C1 segment of cervical spinal cord (tissue), 14 donors: Measurements from ENCODE around the gene UBE2QL1.

Experiments used
- DNase-seq, 14 donors: peaks; one replicate each; lab custom pipeline; 2025; lab: John Stamatoyannopoulos, UW

Gene UBE2QL1, protein sequence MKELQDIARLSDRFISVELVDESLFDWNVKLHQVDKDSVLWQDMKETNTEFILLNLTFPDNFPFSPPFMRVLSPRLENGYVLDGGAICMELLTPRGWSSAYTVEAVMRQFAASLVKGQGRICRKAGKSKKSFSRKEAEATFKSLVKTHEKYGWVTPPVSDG

DNA sequence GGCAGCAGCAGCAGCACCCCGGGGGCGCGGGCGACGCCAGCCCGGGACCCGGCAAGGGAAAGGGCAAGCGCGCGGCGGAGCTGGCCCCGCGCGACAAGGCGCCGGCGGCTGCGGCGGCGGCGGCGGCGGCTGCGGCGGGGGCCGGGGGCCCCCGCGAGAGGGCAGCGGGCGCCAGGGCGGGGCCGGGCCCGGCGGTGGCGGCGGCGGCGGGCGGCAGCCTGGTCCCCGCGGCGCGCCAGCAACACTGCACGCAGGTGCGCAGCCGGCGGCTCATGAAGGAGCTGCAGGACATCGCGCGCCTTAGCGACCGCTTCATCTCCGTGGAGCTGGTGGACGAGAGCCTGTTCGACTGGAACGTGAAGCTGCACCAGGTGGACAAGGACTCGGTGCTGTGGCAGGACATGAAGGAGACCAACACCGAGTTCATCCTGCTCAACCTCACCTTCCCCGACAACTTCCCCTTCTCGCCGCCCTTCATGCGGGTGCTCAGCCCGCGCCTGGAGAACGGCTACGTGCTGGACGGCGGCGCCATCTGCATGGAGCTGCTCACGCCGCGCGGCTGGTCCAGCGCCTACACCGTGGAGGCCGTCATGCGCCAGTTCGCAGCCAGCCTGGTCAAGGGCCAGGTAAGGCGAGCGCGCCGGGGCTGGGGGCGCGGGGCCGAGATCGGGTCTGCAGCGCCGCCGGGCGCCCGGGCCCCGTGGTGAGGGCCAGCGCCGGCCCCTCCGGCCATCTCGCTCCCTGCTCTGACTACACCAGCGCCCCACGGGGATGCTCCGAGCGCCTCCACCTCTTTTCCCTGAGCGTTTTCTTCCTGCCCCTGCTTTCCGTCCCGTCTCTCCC, at the start of gene UBE2QL1:
UBE2QL1 (plus strand) TSS at position 238 of the 843 bp plus-strand sequence; CDS start at position 273, 35 bp downstream.
- DNase-seq: peak in 2 of 14 donors; percentile 10 to 69

DNA sequence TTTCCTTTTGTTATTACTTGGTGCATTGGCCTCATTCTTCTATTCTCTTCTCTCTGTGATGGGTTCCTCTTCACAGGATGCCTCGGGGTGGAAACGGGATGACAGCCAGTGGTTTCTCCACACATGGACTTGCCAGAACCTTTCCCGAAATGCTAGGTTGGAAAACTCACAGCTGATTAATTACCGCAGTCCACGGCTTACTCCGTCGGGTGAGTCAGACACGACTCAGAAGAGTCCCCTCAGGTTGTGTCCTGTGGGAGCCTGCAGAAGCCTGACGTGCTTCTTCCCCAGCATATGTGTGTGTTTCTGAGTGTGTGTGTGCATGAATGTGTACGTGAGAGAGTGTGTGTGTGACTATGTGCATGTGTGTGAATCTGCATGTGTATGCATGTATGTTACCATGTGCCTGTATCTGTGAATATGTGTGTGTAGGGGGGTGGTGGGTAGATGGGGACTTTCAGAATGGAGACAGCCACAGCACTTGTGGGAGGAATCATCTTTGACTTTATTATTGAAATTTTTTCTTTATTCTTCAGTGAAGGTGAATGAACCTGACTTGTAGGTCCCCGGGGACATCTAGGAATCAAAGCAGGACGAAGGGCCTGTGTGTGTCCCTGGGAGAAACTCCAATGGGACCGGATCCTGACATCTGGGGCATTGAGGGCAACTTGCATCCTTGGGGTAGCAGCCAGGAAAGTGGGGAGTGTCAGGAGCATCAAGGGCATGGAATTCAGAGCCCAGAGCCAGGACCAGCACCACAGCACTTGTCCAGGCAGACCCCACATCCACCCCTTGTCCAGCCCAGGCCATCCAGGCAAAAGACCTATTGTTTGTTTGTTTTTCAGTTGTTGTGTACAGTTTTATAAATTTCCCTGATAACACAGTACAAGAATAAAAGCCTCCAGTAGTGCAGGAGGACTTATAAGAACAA, 48.4 kb upstream of the UBE2QL1 start:
- DNase-seq: no peak

DNA sequence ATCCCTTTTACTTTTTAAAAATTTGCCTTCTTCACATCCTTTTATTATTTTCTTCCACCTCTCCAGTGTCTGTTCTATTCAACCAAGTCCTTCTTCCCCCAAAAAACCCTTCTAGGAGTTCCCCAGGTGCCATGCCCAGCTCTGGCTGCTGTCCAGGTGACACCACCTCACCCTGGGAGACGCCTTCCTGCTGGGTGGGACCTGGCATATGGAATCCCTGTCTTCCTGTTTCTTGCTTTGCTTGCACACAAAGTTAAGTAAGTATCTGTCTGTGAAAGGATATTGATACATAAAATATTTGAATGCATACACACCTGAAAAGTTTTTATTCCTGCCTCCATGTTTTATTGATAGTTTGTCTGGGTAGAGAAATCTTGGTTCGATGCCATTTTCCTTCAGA, 47.2 kb upstream of the UBE2QL1 start:
- DNase-seq: no peak

DNA sequence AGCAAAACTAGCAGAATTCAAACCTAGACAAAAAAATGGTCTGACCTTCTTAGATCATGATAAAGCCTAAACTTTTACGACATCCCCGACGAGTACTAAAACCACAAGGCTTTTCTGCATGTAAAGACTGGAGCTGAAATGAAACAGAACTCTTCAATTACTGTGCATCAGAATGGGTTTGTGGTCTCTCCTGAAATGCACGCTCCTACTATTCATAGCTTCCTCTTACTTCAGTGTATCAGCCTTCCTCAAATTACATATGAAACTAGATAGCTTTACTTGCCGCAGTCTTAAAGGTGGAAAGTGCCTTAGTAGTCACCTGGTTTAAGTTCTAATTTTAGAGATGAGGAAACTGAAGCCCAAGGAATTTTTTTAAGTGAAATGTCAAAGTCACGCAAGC, 45.7 kb upstream of the UBE2QL1 start:
- DNase-seq: no peak

DNA sequence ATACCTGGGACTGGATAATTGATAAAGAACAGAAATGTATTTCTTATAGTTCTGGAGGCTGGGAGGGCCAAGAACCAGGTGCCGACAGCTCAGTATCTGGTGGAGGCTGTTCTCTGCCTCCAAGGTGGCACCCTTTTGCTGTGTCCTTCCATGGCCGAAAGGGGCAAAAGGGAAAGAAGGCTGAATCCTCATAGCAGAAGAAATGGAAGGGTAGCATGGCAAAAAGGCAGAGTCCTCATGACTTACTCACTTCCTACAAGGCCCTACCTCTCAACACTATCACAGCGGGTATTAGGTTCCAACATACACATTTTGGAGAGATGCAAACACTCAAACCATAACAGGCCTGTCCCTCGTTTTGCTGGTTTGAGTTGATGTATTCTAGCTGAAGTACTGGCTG, 45.2 kb upstream of the UBE2QL1 start:
- no peak for DNase-seq

DNA sequence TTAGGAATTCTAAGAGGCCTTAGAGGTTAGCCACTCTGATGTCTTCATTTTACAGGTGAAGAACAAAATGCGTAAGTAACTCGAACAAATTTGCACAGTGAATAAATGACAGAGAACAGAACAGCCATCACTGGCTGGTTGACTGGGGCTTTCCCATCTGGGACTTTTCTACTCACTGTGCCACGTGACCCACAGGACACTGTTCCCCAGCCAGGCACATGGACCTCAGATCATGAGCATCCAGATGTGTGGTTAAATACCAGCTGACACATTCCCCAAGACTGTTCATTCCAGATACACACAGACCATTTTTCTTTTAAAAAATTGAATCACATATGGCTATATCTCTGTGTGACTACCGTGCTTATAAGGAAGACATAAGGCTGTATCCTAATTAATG, 44.5 kb upstream of the UBE2QL1 start:
- no peak for DNase-seq

DNA sequence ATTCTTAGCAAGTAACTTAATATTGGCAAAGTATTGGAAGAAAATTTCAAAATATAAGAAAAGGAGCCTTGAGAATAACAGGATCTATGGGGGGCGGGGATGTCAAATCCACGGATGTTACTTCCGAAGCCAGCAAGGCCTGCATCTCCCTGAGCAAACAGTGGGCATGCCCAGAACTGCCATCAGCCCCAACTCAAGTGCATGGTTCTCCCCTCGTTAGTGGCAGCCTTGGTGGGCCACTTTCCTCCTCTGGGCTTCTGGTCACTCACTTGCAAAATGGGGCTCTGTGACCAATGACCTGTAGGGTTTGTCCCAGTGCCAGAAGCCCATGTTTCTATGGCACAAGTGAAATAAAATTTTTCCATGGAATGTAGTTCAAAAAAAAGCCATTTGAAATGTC, 43.1 kb upstream of the UBE2QL1 start:
- DNase-seq: no peak

DNA sequence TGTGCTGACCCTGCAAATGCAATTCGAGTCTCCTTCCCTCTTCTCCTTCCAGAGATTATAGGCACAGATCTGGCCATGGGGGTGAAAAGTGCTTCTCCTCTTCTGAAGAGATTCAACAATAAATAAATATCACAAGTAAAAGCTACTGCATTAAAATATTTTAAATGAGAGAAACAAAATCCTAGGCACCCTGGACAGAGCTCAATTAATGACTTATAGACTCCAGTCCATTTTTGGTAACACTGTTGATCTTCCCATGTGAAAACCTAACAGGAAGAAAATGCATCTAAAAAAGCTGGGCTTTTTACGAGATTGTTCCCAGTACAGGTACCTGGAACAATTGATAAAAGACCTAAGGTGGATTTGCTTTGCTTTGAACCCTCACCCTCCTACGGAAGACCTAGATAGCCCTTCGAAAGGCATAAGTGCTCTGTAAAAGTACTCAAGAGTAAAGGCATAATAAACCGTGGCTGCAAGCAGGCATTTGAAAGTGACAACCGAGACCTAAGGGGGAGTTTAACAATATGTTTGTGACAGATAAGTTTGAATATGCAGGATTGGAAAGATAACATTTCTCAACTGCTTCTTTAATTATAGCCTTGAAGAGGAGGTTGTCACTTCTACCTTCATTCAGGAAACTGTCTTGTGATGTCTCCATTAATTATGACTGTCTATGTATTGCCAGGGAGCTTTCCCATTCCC, 41.0 kb upstream of the UBE2QL1 start:
- no peak for DNase-seq

DNA sequence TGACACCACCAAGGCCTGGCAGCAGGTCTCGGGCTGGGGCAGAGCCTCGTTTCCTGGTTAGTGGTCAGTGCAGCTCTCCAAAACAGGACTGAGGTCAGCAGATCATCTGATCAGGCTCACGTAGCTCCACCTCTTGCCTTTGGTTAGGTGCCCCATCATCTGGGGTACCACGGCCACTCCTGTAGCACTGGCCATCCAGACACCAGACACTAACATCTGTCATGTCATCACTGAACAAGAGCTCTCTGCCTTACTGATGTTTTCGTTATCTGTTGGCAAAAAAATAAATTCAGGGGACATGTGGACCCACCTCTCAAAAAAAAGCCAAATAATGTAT, 40.4 kb upstream of the UBE2QL1 start:
- DNase-seq: no peak

DNA sequence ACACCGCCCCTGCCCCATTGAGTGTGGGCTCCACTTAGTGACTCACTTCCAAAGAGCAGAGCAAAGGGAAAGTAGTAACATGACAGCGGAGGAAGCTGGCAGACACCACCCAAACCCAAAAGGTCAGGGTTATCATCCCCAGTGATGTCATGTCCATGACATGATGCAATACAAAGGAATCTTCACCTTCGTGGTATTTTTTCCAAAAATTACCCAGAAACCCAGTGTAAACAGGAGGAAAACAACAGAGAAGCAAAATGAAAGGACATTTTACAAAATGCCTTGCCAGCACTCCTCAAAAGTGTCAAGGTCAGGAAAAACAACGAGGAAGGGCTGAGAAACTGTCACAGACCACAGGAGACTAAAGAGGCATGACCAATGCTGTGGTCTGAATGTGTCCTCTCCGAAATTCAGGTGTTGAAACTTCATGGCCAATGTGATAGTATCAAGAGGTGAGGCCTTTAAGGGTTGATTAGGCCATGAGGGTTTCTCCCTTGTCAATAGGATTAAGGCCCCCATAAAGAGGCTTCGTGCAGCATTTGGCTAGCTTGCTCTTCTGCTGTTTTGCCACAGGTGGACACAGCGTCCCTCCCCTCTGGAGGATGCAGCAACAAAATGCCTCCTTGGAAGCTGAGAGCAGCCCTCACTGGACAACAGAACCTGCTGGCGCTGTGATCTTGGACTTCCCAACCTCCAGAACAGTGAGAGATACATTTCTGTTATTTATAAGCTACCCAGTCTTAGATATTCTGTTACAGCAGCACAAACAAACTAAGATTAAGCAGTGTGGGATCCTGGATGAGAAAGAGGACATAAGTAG, 39.8 kb upstream of the UBE2QL1 start:
- no peak for DNase-seq

DNA sequence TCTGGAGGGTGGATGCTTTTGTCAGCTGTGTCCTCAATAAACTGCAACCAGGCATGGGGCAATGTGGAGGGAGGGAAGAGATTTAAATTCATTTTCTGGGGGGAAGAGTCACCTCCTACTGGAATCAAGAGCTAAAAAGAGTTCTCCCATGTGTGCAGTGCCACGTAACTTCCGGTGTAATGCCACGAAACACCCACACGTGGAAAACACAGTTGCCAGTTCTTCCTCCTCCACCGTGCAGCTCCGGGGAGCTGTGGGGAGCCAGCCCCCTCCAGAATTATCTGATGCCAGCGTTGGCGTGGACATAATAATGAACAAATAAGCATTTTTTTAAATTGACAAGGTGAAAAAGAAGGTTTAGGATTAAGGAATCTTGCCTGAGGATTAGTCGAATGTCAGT, 38.2 kb upstream of the UBE2QL1 start:
- no peak for DNase-seq

DNA sequence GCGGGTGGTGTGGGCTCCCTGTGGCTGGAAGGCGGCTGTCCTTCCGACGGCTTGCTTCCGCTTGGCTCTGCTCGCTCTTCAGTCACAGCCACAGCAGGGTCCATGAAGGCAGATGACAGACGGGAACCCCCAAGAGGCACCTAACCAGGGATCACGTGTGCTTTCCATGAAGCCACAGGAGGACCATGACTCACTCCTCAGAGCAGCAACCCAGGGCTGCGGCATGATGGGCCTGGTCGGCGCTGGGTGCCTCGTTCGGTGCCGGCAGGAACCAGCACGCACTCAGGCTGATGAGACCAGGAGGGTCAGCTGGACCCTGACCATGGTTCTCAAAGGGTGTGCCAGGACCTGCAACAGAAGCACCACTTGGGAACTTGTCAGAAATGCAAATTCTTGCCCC, 37.5 kb upstream of the UBE2QL1 start:
- no peak for DNase-seq

DNA sequence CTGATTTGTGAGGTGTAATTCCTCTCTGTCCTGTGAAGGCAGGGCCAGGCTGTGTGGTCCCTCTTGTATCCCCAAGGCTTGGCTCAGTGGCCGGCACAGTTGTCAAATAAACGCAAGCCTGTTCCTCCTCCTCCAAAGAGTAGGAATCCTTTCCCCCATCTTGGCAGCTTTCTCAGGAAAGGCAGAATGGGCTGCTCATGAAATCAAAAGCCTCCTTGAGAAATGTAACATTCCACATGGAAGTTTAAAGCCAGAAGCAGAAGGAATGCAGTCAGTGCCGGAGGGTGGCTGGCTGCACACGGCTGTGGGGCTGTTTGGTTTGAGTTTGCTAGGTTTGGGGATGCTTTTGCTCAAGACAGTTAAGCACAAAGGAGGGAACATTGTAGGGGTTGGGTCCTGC, 35.8 kb upstream of the UBE2QL1 start:
- DNase-seq: no peak

DNA sequence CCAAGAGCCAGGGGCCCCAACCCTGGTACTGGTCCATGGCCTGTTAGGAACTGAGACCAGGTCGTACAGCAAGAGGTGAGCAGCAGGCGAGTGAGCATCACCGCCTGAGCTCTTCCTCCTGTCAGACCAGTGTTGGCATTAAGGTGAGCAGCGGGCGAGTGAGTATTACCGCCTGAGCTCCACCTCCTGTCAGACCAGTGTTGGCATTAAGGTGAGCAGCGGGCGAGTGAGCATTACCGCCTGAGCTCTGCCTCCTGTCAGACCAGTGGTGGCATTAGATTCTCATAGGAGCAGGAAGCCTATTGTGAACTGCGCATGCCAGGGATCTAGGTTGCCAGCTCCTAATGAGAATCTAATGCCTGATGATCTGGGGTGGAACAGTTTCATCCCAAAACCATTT, 31.0 kb upstream of the UBE2QL1 start:
- no peak for DNase-seq

DNA sequence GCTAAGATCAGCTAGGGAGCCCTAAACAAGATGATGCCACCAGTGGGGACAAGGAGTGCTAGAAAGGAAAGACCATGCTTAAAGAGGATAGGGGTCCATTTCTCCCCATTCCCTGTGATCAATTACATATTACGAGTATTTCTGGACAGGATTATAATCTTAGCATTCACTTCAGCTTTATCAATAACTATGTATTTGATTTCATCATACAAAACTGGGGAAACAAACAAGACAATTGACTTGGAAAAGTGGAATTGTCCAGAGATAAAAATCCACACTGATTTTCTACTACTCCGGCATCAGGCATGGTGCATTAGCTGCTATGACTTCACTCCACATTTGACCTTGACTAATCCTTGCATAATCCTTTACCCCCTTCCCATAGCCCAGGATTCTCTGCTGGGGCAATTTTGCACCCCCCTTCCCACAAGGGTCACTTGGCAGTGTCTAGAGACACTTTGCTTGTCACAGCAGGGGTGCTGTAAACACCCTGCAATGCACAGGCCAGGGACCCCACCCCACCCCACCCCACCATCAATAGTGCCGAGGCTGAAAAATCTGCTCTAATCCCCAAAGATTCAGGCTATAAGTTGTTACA, 29.9 kb upstream of the UBE2QL1 start:
- no peak for DNase-seq

DNA sequence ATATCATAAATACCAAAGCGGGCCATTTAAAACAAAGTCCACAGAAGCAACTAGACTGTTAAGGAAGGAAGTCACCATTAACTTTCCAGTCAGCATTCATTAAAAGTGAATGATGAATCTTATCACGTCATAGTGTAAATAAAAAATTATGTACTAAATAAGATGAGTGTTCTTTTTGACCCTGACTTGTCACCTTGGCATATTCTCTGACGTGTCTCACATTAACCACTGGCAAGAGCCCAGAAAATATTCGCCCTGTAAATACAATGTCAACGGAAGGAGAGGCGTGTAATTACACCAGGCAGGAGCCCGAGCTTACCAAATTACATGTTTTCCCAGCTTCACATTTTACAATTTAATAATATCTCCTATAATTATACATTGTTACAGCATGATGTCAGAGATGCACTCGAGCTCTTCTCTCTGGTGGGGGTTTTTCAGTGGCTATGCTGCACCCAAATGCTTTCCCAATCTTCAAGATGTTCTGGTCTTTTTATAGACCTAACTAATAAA, 29.3 kb upstream of the UBE2QL1 start:
- DNase-seq: no peak

DNA sequence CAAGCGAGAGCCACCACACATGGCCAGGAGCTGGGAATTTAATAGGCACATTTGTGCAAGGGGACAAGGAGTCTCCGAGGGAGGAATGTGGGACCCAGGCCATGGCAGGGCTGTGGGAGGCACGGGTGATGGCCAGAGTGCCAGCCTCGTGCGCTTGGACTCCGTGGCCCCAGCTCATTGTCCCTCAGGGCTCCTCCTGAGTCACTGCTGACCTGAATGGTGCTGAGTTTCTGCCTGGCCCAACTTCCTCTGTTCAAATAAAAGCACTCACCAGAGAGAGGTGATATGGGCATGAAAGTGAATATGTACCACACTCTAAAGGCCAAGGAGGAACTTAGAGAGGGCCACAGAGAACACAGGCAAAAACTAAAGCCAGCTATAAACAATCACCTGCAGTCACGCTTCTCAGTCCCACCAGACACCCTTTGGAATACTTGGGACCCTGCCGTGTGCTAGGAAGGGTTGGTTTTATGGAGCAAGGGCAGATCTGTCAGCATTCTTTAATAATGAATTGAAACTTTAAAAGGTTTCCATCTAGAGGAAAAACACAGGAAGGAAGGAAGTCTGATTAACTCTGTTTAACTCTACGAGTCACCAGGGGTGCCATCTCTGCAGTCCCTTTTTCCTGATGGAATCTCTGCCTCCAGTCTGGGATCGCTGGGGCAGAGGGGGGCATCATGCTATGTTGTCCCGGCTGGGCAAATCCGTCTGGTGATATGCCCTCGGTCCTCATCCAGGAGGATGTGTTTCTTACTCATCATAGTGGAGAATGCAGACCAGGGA, 25.1 kb upstream of the UBE2QL1 start:
- DNase-seq: no peak

DNA sequence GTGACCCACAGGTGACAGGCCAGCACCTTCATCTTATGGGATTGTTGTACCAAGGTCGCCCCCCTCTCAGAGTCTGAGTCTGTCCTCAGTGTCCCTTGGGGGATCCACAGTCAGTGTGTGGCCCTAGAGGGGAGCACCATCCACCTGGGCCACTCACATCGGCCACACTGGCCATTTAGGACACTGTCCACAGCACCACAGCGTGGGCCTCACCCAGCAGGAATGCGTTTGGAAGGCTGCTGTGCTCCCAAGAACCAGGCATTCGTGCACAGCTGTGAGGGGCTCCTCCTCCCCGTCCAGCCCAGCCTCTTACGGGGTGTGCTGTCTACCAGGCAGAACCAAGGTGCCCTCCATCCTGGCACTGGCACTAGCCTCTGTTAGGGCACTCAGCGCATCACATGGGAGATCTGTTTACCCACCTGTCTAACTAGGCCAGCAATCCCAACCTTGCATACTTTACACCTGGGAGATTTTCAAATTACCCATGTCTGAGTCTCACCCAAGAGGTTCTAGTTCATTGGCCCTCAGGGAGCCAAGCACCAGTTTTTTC, 24.5 kb upstream of the UBE2QL1 start:
- no peak for DNase-seq

DNA sequence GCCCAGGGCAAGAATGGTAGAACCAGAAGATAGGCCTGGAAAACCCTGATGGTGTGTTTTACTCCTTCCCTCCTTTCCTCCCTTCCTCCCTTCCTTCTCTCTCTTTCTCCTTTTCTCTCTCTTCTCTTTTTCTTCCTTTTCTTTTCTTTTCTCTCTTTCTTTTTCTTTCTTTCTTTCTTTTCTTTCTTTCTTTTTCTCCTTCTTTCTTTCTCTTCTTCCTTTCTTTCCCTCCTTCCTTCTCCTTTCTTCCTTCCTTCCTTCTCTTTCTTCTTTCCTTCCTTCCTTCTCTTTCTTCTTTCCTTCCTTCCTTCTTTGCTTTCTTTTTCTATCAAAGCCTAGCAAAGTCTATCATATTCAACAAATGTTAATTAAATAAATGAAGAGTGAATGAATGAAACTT, 24.0 kb upstream of the UBE2QL1 start:
- no peak for DNase-seq
